GM12873 (cell line): Measurements from ENCODE around the gene GGCT.

Experiments
- TF ChIP-seq, protein P1 (sequence below): IDR thresholded peaks from 2 replicates; pipeline ENCODE4 v1.5.1; 2012; ENCODE audit warnings: low read depth, mild to moderate bottlenecking, moderate library complexity, low read length, control low read depth; ENCODE audit not compliant: insufficient read depth; ENCODE audit errors: missing control alignments

The GGCT gene

DNA sequence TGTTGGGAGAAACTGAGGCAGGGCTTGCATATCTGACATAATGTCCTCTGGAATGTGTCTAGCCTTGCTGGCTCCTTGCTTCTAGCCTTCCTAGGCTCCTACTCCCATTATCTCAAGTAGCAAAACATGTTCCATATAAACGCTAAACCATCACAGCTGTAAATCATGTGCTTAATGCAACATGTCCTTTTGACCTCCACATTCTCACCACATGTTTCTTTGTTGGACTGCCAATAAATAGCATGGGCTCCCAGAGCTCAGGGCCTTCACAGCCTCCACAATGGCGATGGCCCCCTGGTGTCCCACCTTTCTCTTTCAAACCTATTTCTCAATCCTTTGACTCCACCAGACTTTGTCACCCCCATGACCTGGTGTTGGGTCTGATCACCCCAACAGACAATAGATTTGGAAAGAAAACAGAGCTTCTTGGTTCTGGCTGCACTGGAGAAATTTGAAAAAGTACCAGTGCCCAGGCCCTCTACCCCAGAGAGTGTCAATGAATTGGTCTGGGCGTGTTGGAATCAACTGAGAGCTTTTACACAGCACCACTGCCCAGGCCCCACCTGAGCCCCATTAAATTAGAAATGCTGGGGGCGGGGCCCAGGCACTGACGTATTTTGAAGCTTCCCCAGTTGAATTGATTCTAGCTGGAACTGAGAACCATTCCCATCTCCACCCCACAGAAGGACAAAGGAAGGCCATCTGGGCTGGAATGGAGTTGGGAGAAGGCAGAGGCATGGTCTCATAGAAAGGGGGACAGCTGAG, 41.3 kb upstream of the GGCT start:
- TF ChIP-seq, protein P1, sequence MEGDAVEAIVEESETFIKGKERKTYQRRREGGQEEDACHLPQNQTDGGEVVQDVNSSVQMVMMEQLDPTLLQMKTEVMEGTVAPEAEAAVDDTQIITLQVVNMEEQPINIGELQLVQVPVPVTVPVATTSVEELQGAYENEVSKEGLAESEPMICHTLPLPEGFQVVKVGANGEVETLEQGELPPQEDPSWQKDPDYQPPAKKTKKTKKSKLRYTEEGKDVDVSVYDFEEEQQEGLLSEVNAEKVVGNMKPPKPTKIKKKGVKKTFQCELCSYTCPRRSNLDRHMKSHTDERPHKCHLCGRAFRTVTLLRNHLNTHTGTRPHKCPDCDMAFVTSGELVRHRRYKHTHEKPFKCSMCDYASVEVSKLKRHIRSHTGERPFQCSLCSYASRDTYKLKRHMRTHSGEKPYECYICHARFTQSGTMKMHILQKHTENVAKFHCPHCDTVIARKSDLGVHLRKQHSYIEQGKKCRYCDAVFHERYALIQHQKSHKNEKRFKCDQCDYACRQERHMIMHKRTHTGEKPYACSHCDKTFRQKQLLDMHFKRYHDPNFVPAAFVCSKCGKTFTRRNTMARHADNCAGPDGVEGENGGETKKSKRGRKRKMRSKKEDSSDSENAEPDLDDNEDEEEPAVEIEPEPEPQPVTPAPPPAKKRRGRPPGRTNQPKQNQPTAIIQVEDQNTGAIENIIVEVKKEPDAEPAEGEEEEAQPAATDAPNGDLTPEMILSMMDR, result no peak

DNA sequence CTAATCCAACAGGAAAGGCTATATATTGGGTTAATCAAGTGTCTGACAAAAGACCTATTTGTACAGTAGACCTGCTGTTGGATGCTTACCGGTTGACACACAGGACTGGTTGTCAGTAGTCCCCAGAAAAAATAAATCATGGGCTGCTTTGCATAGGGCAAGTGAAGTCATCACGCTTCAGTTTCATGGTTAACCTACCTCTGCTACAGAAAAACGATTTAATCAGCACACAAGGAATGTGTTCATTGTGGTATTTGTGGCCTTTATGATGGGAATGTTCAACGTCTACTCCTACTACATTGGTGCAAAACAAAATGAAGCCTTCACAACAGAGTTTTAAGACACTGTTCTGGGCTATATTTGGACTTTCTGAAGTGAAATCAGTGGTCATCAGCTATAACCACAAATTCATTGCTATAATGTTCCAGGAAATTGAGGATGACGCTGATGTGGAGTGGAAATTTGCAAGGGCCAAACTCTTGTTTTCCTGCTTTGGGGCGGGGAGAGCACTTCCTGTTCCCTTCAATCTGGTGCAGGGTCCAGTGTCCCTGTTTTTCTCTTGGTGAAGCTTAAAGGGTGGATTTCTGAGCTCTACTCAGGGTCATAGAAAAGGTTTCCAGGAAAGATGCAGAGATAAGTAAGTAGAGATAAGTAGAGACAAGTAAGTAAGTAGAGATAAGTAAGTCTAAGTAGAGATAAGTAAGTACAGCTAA, 39.3 kb upstream of the GGCT start:
- TF ChIP-seq, protein P1, result no peak

DNA sequence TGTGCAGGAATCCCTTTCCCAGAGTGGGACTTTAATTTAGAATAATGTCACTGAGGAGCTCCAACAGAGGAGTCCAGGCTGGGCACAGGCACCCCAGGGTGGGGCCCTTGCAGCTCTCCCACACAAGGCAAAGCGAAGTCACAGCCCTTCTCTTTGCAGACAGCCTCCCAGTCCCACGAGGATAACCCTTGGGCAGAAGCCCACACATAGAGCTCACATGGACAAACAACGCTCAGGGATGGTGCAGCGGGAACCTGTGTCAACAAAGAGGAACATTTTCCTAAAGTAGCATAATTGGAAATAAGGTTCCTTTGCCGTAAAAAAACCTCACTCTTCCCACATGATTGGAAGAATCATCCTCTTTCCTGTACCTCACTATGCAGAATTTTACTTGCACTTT, 29.3 kb upstream of the GGCT start:
- TF ChIP-seq, protein P1, result no peak

DNA sequence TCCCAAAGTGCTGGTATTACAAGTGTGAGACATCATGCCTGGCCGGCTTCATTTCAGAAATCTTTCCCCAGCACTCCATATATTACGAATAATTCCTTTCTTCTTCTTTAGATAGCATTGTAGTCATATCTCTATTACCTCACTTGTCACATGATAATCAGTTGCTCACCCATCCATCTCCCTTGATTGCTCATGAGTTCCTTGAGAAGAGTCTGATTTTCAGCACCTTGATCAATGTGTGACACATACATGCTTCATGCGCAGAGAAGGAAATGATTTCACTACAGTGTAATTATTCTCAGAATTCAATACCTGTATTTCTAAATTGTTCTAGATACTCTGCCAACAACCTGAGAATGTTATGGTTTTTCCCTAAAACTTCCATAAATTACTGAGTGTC, 26.7 kb upstream of the GGCT start:
- TF ChIP-seq, protein P1, result no peak

DNA sequence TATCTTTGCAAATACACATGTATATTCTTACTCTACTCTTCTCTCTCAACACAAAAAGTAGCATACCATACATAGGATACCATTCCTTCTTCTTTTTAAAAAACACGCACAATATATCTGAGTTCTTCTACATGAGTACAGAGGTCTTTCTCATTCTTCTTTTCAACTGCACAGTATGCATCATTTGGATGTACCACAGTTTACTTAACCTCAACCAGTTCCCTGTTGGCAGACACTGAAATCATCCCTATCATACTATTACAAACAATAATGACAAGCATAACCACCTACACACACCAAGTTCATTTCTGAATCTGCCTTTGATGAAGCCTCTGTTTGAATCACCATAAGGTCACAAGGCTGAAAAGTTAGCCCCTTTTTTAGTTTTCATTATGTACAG, 25.7 kb upstream of the GGCT start:
- TF ChIP-seq, protein P1, result no peak

DNA sequence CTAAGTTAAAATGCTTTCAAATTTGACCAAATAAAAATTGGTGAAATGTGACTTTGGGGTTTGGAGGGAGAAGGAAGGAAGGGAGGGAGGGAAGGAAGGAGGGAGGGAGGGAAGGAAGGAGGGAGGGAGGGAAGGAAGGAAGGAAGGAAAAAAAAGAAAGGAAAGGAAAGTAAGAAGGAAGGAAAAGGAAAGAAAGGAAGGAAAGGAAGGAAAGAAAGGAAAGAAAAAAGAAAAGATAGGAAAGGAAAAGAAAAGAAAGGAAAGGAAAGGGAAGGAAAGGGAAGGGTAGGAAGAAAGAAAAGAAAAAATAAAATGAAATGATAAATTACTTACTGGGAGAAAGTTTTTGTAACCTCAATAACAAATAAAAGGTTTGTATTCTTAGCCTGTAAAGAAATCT, 24.1 kb upstream of the GGCT start:
- TF ChIP-seq, protein P1, result no peak

DNA sequence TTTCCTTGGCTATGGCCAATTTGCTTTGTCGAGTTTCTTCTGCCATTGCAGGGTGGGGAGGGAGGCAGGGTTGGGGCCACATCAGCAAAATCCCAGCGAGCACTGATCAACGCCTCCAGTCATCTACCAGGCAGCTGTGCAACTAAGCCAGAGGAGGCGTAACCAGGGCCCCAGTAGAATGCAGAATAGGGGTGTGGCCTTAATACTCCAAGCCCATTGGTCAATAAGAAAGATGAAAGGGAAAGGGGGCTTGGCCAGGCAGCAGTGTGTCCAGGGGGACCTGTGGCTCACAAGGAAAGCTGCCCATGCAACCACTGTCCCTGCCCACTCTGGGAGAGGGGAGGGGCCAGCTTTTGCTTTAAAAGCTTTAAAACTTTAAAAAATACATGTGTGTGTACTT, 21.5 kb upstream of the GGCT start:
- TF ChIP-seq, protein P1, result no peak
